Stimulated activated CD4-positive, alpha-beta T cell treated with anti-CD3 and anti-CD28 coated beads, Interleukin-4, amount 100 ng/mL, for 1 hour (primary cell): Measurements from ENCODE around the gene SLC22A16.
"Not testable (repeated sequence)": the region's sequence is repeated elsewhere in the genome, so short reads cannot be mapped to it uniquely, and the experiment has no call there.

Source experiments
- DNase-seq: peaks from one replicate; pipeline ENCODE4 v3.0.0-alpha.2; 2020

The SLC22A16 gene, protein sequence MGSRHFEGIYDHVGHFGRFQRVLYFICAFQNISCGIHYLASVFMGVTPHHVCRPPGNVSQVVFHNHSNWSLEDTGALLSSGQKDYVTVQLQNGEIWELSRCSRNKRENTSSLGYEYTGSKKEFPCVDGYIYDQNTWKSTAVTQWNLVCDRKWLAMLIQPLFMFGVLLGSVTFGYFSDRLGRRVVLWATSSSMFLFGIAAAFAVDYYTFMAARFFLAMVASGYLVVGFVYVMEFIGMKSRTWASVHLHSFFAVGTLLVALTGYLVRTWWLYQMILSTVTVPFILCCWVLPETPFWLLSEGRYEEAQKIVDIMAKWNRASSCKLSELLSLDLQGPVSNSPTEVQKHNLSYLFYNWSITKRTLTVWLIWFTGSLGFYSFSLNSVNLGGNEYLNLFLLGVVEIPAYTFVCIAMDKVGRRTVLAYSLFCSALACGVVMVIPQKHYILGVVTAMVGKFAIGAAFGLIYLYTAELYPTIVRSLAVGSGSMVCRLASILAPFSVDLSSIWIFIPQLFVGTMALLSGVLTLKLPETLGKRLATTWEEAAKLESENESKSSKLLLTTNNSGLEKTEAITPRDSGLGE

DNA sequence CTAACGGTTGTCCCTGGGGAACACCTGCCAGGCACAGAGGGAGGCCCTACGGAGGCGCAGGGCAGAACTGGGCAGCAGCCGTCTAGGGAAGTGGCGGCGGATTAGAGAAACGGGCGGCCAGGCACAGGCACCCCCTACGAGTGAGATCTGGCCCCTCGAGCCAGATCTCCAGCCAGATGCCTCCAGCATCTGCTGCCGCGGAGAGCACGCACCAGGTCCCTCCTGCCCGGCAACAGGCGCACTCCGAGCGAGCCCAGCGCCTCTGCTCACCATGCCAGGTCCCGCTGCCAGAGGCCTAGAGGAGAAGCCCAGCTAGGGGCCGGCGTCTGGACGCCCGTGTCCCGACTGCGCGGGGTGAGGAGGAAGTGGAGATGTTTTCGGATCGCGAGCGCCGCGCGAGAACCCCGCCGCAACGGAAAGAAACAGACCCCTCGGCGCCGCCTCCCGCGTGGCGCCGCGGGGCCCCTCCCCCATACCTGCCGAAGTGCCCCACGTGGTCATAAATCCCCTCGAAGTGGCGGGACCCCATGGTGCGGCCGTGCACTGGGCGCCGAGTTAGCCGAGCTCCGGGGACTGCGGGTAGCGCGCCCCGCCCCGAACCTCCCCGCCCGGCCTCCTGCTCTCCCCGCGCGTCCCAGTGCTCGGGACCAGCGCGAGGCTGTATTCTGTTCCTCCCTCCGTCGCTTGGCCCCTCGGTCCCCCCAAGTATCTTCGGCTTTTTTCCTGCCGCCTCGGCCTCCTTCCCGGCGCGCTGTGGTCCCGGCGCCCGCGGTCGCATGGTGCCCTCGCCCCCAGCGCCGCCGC, at the start of gene SLC22A16:
SLC22A16 (minus strand) TSS at position 568 of the 804 bp plus-strand sequence; CDS start at position 529, 39 bp downstream.
- DNase-seq, result no peak

DNA sequence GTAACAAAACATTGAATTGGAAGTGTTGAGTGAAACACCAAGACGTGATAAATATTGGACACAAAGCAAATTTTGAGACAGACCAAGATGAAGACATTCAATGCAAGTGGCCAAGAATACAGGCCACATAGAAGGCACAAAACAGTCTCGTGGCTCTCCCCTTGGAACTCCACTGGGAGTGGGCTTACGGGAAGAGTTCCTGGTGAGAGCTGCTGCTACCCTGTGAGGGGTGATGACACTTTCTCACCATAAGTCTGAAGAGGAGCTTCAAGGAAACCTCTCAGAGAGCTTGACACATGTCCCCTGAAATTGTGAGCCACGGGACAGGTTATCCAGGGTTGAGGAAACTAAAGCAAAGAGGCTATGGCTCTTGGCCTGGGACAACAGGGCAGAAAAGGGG, 48.6 kb upstream of the SLC22A16 start:
- DNase-seq, result no peak

DNA sequence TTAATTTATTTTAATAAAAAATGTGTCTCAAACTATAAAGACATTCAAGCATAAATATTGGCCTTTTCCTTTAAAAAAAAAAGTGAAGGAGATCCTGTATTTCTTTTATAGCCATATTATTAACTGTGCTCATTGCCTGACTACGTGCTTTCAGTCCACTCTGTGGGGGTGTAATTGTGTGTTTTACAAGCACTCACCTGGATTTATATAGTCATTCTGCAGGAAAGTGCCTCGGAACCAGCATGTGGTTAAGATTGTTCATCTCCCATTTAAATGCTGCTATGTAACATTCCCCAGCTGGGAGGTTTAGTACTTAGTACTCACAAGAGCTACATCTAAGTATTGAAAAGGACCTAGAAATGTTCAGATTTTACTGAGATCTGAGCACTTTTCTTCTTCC, 47.9 kb upstream of the SLC22A16 start:
- DNase-seq, result no peak

DNA sequence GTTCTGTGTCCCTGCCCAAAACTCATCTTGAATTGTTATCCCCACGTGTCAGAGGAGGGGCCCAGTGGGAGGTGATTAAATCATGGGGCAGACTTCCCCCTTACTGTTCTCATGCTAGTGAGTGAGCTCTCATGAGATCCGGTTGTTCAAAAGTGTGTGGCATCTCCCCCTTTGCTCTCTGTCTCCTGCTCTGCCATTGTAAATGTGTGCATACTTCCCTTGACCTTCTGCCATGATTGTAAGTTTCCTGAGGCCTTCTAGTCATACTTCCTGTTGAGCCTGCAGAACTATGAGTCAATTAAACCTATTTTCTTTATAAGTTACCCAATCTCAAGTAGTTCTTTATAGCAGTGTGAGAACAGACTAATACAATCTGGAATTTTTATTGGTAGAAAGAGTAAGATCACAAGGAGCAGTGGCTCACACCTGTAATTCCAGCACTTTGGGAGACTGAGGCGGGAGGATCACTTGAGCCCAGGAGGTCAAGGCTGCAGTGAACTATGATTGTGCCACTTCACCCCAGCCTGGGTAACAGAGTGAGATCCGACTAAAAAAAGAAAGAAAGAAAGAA, 47.1 kb upstream of the SLC22A16 start:
- no peak for DNase-seq

DNA sequence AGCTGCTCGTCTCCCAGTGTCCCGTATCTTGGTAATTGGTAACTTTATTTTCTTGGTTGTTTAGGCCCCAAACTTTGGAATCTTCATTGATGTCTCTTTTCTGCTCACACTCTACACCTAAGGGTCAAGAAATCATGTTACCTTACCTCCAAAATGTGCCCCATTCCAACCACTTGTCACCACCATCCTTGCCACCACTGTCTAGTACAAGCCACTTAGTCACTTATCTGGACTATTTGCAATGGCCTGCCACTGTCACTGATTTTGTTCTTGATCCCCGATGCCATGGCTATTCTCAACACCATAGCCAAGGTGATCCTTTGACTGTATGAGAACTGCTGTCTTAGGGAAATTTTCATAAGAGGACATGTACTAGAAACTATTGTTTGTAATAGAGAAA, 46.0 kb upstream of the SLC22A16 start:
- no peak for DNase-seq

DNA sequence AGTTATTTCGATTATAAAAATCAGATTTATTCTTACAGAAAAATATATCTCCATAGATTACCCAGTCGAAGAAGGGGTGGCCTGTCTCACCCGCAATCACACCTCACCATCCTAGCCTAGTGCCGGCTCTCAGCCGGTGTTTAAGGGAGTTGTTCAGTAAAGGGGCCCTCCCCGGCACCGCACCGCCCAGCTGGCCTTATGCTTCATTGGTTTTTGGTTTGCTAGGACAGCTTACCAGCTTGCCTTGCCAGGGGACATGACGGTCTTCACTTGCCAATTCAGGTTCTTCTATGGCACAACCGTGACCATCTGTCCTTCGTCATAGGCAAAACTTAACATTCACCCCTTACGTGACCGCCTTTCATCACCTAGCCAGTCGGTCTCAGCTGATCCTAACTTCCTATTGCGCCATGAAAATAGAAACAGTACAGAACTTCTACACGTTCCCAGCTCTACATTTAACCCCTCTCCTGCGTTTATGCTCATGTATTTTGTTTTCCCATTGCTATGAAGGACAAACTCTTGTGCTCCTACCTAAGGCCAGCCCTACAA, 44.7 kb upstream of the SLC22A16 start:
- no peak for DNase-seq

DNA sequence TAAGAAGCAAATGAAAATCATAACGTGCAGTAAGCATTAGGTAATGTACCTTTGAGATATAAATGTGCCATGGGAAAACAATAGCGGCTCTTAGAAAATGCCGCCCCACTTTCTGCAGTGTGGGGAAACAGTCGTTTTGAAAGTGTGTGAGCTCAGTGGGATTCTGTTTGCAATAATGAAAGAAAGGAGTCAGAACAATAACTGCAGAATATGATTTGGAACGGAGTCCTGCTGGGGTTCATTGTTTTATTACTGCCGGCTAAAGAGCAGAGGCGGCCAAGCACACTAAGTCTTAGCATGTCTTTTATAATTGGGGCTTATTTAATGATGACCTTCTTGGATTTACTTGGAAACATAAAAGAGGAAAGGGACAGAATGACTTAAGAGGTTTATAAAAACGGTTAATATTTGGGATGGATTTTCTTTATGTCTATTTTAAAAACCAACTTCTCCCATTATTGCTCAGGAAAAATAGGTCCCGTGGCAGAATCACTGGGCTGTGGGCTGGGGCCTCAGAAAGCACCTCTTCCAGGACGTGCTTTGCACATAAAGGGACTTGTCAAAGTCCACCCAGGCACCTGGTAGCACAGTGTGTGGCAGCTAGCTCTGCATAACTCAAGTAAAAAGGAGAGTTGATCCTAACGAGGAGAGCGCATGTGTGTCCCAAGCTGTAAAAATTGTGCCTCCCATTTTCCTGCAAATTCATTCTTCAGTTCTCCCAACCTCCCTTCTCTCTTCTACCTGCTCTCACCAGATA, 44.0 kb upstream of the SLC22A16 start:
- no peak for DNase-seq

DNA sequence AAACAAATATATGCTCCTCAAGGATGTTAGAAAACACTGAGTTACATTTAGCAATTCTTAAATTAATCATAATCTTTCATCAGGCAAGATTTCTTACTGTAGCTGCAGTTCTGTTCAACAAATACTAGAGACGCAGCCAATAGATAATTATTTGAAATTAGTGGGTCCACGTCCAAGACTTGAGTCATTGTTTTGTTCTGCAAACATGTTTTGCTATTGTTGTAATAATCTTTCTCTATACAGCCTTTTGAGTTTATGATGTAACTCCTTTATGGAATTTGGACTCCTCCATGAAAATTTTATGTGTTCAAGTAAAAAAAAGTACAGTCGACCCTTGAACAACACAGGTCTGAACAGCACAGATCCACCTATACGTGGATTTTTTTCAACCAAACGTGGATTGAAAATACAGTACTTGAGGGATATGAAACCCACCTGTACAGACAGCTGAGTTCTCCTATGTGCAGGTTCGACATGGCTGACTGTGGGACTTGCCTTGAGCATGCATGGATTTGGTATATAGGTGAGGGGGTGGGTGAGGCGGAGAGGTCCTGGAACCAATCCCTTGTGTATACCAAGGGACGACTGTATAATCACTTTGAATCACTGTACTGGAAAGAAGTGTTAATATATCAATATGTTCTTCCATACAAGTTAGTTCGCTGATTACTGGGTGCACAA, 41.3 kb upstream of the SLC22A16 start:
- no peak for DNase-seq

DNA sequence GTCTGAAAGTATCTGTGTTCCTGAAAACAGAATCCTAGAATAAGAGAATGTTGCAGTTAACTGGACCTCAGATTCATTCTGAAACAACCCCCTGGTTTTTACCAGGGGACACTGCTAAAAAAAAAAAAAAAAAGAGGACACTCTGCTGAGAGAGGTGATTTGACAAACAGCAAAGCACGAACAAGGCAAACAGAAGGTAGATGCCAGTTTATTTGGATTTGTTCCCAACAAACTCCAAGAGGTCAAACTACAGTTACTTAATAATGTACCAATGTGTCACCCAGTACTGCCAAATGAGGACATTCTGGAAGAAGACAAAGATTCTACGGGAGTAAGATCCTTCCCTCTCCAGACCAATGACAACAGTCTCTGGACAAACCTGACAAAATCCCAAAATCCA, 40.6 kb upstream of the SLC22A16 start:
- no peak for DNase-seq

DNA sequence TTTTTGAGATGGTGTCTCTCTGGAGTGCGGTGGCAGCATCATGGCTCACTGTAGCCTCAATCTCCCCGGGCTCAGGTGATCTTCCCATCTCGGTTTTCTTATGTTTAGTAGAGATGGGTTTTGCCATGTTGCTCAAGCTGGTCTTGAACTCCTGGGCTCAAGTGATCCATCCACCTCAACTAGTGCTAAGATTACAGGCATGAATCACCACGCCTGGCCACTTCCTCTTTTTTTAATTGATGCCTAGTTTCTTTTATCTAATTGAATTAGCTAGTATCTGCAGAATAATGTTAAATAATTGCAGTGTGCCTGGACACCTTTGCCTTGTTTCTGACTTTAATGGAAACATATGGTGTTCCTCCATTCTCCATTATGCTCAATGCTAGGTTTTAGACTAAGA, 38.4 kb upstream of the SLC22A16 start:
- no peak for DNase-seq

DNA sequence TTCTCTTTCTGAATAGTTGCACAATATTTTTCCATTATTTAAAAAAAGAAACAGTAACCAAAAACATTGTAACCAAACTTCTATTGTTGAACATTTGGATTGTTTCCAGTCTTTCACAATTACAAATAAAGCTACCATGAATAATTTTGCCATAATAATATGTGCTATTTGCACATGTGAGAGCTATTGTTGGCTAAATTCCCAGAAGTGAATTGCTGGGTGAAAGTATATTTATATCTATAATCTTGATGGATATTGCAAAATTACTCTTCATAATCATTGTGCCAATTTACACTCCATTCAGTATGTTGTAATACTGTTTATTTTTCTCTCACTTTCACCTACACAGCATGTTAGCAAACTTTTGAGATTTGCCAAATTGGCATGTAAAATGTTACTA, 36.6 kb upstream of the SLC22A16 start:
- DNase-seq, result no peak

DNA sequence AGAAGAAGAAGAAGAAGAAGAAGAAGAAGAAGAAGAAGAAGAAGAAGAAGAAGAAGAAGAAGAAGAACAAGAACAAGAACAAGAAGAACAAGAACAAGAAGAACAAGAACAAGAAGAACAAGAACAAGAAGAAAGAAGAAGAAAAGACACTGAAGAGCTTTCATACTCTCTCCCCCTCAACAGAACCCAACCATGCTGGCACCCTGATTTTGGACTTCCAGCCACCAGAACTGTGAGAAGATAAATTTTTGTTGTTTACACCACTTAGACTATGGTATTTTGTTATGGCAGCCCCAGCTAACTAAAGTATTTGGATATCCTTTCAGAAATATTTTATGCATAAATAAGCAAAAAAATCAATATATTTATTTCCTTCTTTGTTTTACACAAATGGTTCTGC, 36.1 kb upstream of the SLC22A16 start:
- DNase-seq, result not testable (repeated sequence)

DNA sequence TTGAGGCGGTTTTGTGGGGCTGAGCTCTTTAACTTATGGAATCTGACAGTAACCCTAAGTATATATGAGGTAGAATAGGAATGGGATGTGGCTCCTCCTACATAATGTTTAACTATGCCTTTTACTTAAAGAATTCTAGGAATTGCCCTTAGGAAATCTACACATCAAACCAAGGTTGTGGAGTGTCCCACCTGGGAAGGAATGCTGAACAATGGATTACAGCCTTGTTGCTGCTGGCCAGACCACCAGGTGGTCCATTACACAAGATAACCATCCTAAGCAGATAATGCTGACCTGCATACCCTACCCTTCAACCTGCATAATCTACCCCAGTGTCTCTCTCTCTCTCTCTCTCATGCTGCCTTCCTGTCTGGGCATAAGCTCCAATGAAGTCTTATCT, 35.0 kb upstream of the SLC22A16 start:
- no peak for DNase-seq

DNA sequence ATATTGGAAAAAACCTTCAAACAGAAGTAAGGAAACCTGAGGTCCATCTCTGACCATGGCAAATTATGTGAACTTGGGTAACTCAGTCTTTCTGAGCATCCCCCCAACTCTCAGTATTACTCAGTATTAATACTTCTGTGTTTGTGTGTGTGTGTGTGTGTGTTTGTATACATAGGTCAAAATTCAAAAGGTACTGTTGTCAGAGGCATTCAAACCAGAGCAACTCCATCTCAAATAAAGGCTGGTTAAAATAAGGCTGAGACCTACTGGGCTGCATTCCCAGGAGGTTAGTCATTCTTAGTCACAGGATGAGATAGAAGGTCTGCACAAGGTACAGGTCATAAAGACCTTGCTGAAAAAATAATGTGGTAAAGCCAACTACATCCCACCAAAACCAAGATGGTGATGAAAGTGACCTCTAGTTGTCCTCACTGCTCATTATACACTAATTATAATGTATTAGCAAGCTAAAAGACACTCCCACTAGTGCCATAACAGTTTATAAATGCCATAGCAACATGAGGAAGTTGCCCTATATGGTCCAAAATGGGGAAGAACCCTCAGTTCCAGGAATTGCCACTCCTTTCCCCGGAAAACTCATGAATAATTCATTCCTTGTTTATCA, 33.3 kb upstream of the SLC22A16 start:
- DNase-seq, result no peak

DNA sequence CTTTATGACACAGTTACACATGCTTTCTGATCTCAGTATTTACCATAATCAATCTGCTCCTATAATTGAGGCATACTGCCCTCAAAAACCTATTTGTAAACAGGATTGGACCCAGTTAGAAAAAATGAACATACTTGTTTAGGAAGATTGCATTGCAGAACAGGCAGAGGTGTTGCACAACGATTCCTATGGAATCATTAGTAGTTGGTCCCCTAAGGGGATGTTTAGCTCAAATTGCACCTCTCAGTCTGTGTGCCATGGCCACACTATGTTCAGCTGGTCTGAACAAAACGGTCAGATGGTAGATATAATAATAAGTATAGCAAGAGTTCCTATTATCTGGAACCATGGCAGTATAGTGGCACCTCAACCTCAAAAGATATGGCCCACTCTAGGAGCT, 28.5 kb upstream of the SLC22A16 start:
- not testable (repeated sequence) for DNase-seq

DNA sequence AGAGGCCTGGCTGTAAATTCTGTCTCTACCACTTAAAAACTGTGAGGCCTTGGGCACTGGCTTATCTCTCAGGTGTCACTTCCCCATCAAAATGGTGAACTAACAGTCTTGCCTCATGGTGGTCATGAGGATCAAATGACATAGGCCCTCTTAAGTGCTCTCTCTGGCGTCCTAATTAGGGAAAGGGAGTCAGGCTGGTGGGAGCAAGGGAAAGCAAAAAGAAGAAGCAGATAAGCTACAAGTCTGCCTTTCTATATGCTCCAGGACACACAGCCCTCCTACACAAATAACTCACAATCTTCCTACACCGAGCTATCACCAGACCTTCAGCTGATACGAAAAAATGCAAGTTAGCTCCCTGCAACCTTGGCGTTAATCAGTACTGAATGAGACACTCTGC, 19.5 kb upstream of the SLC22A16 start:
- DNase-seq, result no peak

DNA sequence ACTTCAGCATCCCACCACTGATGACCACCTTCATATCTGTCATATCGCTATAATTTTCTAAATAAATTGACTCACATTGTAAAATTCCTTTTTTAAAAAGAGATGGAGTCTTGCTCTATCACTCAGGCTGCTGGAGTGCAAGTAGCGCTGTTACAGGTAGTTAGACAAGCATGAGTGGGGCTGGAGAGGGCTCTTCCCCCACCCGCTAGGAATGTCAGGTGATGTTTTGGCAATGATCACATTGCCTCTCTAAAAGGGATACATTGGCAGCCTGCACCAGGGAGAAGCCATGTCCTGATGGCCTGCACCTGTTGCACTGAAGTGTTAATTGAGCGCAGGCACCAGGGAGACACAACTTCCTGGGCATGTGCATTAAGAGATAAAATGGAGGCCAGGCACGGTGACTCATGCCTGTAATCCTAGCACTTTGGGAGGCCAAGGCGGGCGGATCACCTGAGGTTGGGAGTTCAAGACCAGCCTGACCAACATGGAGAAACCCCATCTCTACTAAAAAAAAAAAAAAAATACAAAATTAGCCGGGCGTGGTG, 16.9 kb upstream of the SLC22A16 start:
- no peak for DNase-seq

DNA sequence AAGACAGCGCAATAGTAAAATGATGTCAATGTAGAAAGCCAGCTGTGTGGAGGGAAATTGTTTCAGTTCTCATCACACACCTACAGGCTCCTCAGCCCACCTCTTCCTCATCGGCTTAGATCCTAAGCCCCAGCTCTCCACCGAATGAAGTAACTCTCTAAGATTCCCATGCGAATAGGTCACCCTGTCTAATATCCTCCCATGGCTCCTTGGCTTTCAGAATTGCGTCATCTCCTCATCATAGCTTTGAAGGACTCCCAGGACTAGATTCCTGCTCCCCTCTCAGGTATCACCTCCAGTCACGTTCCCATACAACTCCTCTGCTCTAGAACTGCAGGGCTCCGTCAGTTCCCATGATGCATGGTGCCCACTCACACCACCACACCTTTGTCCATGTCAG, 16.2 kb upstream of the SLC22A16 start:
- no peak for DNase-seq

DNA sequence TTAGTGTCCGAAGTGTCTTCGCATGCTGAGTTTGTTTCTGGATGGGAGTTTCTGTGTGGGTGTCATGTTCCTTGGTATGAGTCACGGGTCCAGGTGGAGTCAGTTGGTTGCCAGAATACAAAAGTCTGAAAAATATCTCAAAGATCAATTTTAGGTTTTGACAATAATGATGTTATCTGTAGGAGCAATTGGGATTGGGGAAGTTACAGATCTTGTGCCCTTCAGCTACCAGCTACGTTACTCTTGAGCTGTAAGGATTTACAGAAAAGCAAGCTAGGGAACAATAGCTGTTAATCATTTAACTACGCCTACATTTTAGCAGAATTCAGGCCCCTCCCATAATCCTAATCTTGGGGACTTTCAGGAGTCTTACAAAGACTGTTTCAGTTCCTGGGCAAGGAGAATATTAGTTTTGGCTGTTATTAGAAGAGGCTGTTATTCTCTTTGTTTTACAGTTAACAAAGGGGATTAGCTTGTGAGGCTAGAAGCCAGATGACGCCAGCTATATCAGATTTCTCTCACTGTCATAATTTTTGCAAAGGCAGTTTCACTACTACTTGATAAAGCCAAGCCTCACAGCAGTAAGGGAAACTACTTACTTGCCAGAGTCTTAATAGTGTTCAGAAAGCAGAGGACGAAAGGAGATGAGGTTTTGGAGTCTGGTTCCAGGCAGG, 15.4 kb upstream of the SLC22A16 start:
- DNase-seq, result no peak

DNA sequence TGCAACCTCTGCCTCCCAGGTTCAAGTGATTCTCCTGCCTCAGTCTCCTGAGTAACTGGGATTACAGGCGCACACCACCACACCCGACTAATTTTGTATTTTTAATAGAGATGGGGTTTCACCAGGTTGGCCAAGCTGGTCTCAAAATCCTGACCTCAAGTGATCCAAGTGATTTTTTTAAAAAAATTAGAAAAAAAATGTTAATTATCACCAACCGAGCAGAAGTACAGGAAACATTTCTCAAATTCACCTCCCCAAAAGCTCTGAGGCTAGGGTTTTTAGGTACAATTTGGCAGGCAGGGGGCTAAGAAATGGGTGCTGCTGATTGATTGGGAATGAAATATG, 14.9 kb upstream of the SLC22A16 start:
- no peak for DNase-seq

DNA sequence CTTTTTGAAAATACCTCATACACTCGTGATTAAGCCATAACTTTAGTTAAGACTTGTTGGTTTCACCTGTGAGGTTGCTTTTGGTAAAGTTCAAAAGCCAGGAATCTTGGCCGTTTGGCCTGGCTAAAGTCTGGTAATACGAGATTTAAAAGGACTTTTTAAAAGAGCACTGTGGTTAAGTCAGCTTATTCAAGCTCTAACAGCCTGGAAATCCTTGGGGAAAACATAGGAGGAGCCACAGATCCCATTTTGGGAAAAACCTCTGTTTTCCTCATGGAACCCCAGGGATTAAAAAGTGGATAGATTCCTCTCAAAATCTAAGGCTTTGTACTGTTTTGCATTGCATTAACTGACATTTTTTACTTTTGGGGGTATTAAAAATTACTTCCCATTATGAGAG, 13.7 kb upstream of the SLC22A16 start:
- DNase-seq, result no peak
